ENCODE data around the gene CRISPLD2.

Gene CRISPLD2

GRCh38 chr16:84893467-84893848 lies 73.7 kb downstream of the CRISPLD2 start:
- H3K4me3 ChIP-seq (ENCODE audit: low read length): no peak overlapping the region
- no peak for TF ChIP-seq ZNF274 (IDR thresholded peaks at IDR 0.05; ENCODE audit: low read depth, low read length)

- no peak overlapping the region for H3K4me3 ChIP-seq (ENCODE audit: low read length)
- no peak for TF ChIP-seq ZNF274 (IDR thresholded peaks at IDR 0.05; ENCODE audit: low read depth, low read length)
Measured at GRCh38 chr16:84893849-84894599, 74.2 kb downstream of the CRISPLD2 start.

- no peak overlapping the region for H3K4me3 ChIP-seq (ENCODE audit: low read length)
- TF ChIP-seq ZNF274 (IDR thresholded peaks at IDR 0.05; ENCODE audit: low read depth, low read length): no peak
Measured at GRCh38 chr16:84895016-84895415, 75.2 kb downstream of the CRISPLD2 start.

- no peak for TF ChIP-seq ZNF274 (IDR thresholded peaks at IDR 0.05; ENCODE audit: low read depth, low read length)
Measured at GRCh38 chr16:84896847-84897246, 77.1 kb downstream of the CRISPLD2 start.

GRCh38 chr16:84897911-84898377 lies 78.2 kb downstream of the CRISPLD2 start:
- no peak overlapping the region for H3K4me3 ChIP-seq (ENCODE audit: low read length)
- no peak for TF ChIP-seq ZNF274 (IDR thresholded peaks at IDR 0.05; ENCODE audit: low read depth, low read length)

More at GRCh38 chr16:84896847-84897246, 77.1 kb downstream of the CRISPLD2 start:
- H3K4me3 ChIP-seq (ENCODE audit: low read length): no peak overlapping the region

GRCh38 chr16:84898447-84898846 lies 78.7 kb downstream of the CRISPLD2 start:
- no peak for TF ChIP-seq ZNF274 (IDR thresholded peaks at IDR 0.05; ENCODE audit: low read depth, low read length)
- no peak overlapping the region for H3K4me3 ChIP-seq (ENCODE audit: low read length)

- no peak overlapping the region for H3K4me3 ChIP-seq (ENCODE audit: low read length)
- no peak for TF ChIP-seq ZNF274 (IDR thresholded peaks at IDR 0.05; ENCODE audit: low read depth, low read length)
Measured at GRCh38 chr16:84899414-84899813, 79.6 kb downstream of the CRISPLD2 start.

GRCh38 chr16:84905965-84906460 lies 86.2 kb downstream of the CRISPLD2 start:
- no peak for TF ChIP-seq ZNF274 (IDR thresholded peaks at IDR 0.05; ENCODE audit: low read depth, low read length)
- no peak overlapping the region for H3K4me3 ChIP-seq (ENCODE audit: low read length)

- H3K4me3 ChIP-seq (ENCODE audit: low read length): no peak overlapping the region
- no peak for TF ChIP-seq ZNF274 (IDR thresholded peaks at IDR 0.05; ENCODE audit: low read depth, low read length)
Measured at GRCh38 chr16:84907051-84907450, 87.3 kb downstream of the CRISPLD2 start.

GRCh38 chr16:84907575-84907974 lies 87.8 kb downstream of the CRISPLD2 start:
- H3K4me3 ChIP-seq (ENCODE audit: low read length): no peak overlapping the region
- no peak for TF ChIP-seq ZNF274 (IDR thresholded peaks at IDR 0.05; ENCODE audit: low read depth, low read length)

GRCh38 chr16:84909476-84910085 lies 89.8 kb downstream of the CRISPLD2 start:
- H3K4me3 ChIP-seq (ENCODE audit: low read length): no peak overlapping the region
- TF ChIP-seq ZNF274 (IDR thresholded peaks at IDR 0.05; ENCODE audit: low read depth, low read length): no peak

- no peak for TF ChIP-seq ZNF274 (IDR thresholded peaks at IDR 0.05; ENCODE audit: low read depth, low read length)
- H3K4me3 ChIP-seq (ENCODE audit: low read length): no peak overlapping the region
Measured at GRCh38 chr16:84911486-84912216, 91.9 kb downstream of the CRISPLD2 start.

GRCh38 chr16:84913315-84913714 lies 93.5 kb downstream of the CRISPLD2 start:
- no peak overlapping the region for H3K4me3 ChIP-seq (ENCODE audit: low read length)
- no peak for TF ChIP-seq ZNF274 (IDR thresholded peaks at IDR 0.05; ENCODE audit: low read depth, low read length)

- no peak for TF ChIP-seq ZNF274 (IDR thresholded peaks at IDR 0.05; ENCODE audit: low read depth, low read length)
- H3K4me3 ChIP-seq (ENCODE audit: low read length): no peak overlapping the region
Measured at GRCh38 chr16:84914273-84914672, 94.5 kb downstream of the CRISPLD2 start.

Measured in GM08714 (cell line).